BE2C (cell line): Measurements from ENCODE around the gene BRSK2.

ENCODE experiments used
- DNase-seq: peaks from one replicate; pipeline ENCODE4 v3.0.0-alpha.2; 2020
- H3K27me3 ChIP-seq: fragments of 250-450 bp; sonication (Bioruptor Pico); 2 replicates; pipeline ENCODE4 v1.5.1; 2020; ENCODE audit warnings: mild to moderate bottlenecking
- H3K36me3 ChIP-seq: fragments of 250-450 bp; sonication (Bioruptor Pico); 2 replicates; pipeline ENCODE4 v1.5.1; 2020; ENCODE audit warnings: mild to moderate bottlenecking
- H3K4me1 ChIP-seq: fragments of 250-450 bp; sonication (Bioruptor Pico); 2 replicates; pipeline ENCODE4 v1.5.1; 2020
- H3K4me3 ChIP-seq: 2 replicates; pipeline ENCODE4 v1.5.1; 2011; ENCODE audit warnings: low read depth, low read length
- H3K9me3 ChIP-seq: fragments of 250-450 bp; sonication (Bioruptor Pico); 2 replicates; pipeline ENCODE4 v1.5.1; 2020
- CTCF ChIP-seq: IDR thresholded peaks from 2 replicates; pipeline ENCODE4 v1.5.1; 2012; ENCODE audit warnings: mild to moderate bottlenecking, low read depth, low read length

The BRSK2 gene

GRCh38 chr11:1461826-1462697 is 72.3 kb downstream of the BRSK2 start:
- Histone ChIP-seq H3K9me3 (no peaks in the 10 kb centered on the region), H3K4me3 (no peak overlapping the region), H3K4me1 (no peaks in the 10 kb centered on the region), H3K27me3 (no peaks in the 10 kb centered on the region), H3K36me3 (no peaks in the 10 kb centered on the region)
- TF ChIP-seq CTCF: no peak
- DNase-seq: no peak

DNA sequence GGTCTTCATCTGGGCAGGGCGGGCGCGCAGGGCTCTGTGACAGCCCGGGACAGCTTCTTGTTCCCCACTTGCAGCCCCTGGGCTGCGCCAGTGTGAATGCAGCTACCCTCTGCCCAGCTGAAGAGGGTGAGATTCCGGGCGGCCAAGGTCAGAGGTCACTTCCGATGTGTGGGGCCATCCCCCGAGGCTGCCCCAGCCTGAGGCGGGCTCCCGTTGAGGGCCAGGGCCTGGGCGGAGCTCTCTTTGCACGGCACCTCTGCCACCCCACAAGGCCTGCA is 72.9 kb downstream of the BRSK2 start:
- Histone ChIP-seq H3K4me1 (no peaks in the 10 kb centered on the region), H3K36me3 (no peaks in the 10 kb centered on the region), H3K27me3 (no peaks in the 10 kb centered on the region), H3K4me3 (no peak overlapping the region), H3K9me3 (no peaks in the 10 kb centered on the region)
- DNase-seq: no peak
- TF ChIP-seq CTCF: no peak

DNA sequence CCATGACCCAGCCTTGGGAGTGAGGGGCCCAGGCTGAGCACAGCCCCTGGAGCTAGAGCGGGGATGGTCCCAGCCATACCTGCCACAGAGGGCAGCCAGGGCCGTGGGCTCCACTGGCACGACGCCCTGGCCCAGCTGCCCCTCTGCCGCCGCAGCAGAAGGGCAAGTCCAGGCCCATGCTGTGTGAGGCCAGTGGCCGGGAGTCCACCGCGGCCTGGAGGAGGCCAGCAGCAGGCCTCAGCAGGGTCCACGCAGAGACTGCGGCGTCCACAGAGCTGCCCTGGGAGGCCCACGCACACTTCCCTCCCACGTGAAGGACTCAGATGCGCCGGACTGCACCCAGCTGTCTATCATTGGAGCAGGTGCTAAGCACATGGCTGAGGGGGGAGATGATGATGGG is 73.3 kb downstream of the BRSK2 start:
- no peaks in the 10 kb centered on the region for H3K36me3 ChIP-seq
- H3K9me3 ChIP-seq: no peaks in the 10 kb centered on the region
- H3K4me3 ChIP-seq: no peak overlapping the region
- no peaks in the 10 kb centered on the region for H3K4me1 ChIP-seq
- no peaks in the 10 kb centered on the region for H3K27me3 ChIP-seq
- no peak for TF ChIP-seq CTCF
- no peak for DNase-seq

GRCh38 chr11:1466784-1467183 is 77.0 kb downstream of the BRSK2 start:
- no peaks in the 10 kb centered on the region for H3K36me3 ChIP-seq
- no peaks in the 10 kb centered on the region for H3K4me1 ChIP-seq
- H3K9me3 ChIP-seq: no peaks in the 10 kb centered on the region
- H3K27me3 ChIP-seq: no peaks in the 10 kb centered on the region
- DNase-seq: no peak
- TF ChIP-seq CTCF: no peak
- no peak overlapping the region for H3K4me3 ChIP-seq

DNA sequence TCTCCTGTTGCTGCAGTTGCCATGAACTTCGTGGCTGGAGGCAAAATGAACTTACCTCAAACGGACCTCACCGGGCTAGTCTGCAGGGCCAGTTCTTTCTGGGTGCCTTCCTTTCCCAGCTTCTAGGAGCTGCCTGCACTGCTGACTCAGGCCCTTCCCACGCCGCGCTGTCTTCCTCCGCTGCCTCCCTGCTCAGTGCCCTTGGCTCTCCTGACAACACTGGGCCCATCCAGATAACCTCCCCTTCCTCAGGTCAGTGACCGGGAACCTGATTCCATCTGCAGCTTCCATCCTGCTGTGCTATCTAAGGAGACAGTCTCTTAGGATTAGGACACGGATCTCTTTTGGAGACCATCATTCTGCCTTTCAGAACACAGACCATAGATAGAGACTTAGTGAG is 77.5 kb downstream of the BRSK2 start:
- no peaks in the 10 kb centered on the region for H3K27me3 ChIP-seq
- H3K4me3 ChIP-seq: no peak overlapping the region
- DNase-seq: no peak
- no peaks in the 10 kb centered on the region for H3K4me1 ChIP-seq
- TF ChIP-seq CTCF: no peak
- no peaks in the 10 kb centered on the region for H3K36me3 ChIP-seq
- no peaks in the 10 kb centered on the region for H3K9me3 ChIP-seq

DNA sequence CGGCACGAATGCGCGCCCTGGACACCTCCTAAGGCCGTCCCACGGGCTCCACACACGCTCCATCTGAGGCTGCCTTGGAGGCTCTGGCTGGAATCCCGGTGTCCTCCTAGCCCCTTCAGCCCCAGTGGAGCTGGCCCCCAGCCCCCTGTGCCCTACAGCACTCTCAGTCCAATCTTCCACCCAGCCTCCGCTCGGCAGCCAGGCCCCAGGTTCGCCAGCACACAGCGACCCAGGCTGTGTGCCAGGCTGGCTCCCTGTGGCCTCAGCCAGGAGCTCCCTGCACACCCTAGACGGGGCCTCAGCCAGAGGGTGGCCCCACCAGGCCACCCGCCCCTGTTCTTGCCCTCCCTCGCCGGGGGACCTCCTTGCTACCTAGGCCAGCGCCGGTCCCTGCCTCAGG is 78.3 kb downstream of the BRSK2 start:
- no peaks in the 10 kb centered on the region for H3K27me3 ChIP-seq
- no peak for DNase-seq
- no peaks in the 10 kb centered on the region for H3K9me3 ChIP-seq
- TF ChIP-seq CTCF: no peak
- H3K4me1 ChIP-seq: no peaks in the 10 kb centered on the region
- H3K4me3 ChIP-seq: no peak overlapping the region
- no peaks in the 10 kb centered on the region for H3K36me3 ChIP-seq
